NCI-H1417 treated with DMSO at 0.1 percent for 48 hours (cell line): ENCODE results near the gene TMEM72.
"Not testable (repeated sequence)": the region's sequence is repeated elsewhere in the genome, so short reads cannot be mapped to it uniquely, and the experiment has no call there.

ENCODE experiments used
- DNase-seq: peaks from one replicate; lab custom pipeline; 2025; lab: John Stamatoyannopoulos, UW

Gene TMEM72

DNA sequence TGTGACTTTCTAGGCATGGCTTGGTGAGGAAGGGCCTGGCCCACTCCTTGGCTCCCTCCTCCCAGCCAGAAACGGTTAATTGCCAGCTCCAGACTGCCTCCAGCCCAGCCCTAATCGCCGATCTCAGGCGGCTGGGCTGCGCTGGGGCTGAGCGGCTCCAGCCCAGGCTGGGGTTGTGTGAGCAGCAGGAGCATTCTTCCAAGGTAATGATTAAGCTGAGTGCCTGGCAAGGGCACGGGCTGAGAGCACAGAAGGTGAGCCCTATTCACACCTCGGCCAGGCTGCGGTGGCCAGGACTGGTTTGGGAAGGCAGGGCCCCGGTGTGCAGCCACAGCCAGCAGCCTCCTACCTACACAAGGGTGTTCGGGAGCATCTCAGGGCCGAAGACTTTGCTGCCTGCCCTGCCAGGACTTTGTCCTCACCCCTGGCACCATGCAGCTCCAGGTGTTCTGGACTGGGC is at the start of gene TMEM72:
Gene TMEM72, plus strand, starts transcription at position 257 of the 460 bp plus-strand sequence. Its CDS starts 176 bp downstream, at position 433.
- DNase-seq, result no peak

DNA sequence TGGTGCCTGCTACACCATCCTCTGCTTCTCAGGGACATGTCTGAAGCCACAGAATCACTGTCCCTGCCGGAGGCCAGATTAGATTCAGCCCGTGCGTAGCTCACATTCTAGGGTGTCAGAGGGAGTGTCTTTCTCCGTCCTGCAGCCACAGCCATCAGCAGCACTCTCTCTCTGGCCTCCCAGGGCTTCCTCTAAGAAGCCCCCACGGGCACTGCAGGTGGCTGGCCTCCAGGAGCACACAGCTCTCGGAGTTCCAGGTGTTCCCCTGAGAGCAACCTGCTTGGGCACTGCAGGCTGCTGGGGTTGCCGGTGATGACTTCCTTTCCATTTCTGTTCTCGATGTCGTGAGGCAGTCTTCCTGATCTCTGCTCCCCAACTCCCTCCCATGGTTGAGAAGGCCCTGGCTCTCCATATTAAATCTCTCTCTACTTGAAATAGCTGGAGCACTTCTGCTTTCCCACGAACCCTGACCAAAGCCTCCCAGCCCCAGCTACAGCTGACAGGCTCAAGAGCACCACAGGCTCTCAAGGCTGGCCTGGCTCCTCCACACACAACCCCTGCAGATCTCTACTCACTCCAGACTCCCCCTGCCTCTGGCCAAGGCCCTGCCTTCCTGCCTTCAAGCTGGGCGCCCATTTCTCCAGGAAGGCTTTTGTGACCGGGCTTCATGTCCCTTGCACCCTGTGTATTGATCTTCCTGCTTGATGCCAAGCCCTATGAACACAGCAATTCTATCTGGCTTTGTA is 49.0 kb upstream of the TMEM72 start:
- DNase-seq, result no peak

- no peak for DNase-seq
Observed at GRCh38 chr10:44862924-44863323, 48.2 kb upstream of the TMEM72 start.

DNA sequence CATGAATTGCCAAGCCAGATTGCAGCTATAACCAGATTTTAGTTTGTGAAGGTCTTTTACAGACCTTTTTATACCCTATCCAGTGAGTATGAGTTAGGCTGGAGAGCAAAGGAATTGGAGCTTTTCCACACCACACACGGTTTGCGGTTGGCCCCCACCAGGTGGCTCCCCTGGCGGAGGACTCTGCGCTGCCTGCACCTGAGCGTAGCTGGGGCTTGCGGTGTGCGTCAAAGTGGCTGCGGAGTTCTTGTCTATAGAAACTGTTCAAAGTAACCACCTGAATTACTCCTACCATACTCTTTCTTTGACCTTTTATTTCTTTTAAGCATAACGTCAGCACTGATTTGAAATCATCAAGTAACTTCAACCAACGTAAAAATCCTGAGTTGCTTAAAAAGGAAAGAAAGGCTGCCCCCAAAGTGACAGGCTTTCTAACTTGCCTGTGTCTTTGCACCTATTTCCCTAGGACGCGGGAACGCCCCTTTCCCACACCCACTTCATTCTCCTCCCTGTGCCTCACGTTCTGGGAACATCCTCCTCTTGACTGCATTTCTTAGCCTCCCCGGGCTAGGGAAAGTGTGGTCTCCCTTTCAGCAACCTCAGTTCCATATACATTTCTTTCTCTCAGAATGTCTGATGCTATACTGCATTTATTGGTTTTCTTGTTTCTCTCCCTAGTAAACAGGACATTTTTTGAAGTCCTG is 47.6 kb upstream of the TMEM72 start:
- no peak for DNase-seq

DNA sequence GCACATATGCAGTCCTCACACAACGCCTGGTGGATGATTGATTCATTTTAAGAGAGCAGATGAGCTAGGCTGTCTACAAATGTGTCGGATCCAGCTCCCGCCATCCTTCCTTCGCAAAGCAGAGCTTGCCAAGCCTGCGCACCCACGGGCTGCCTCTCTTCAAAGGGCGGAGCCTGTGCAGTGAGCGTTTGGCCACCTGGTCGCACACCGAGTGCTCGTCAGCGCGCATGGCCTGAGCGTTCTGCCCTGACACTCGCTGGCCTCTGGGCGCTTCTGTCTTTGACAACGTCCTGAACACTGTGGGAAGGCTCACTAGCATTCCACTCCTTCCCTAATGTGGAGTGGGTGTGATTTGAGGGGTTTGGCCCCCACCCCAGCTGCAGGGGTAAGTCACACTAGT is 47.1 kb upstream of the TMEM72 start:
- no peak for DNase-seq

DNA sequence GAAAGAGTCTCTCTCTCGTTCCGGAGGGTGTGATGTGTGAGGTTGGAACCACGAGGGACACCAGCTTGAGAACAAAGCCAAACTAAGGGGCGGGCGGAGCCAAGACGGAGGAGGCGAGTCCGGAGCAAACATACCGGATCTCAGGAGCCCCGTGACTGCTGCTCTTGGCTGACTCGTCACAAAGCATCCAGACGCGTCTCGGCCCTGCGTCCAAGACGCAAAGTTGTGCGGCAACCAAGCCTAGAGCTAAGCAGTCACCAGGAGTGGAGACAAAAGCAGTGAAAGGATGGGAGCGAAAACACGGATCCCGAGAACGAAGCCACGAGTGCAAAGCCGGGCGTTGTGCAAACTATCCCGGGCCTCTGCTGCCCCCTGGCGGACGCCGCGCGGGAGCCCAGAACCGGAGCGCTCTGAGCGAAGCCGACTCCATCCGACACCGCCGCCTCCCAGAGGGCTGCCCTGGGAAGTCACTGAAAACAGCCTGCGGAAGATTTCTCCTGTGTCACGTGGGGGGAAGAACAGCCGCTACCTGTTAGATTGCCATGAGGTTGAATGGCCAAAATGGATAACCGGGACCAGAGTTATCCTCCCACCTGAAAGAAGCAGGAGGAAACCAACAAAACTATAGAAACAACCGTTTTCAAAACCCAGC is 46.4 kb upstream of the TMEM72 start:
- peak; percentile 1 for DNase-seq

GRCh38 chr10:44865289-44865671 is 45.9 kb upstream of the TMEM72 start:
- DNase-seq, result no peak

DNA sequence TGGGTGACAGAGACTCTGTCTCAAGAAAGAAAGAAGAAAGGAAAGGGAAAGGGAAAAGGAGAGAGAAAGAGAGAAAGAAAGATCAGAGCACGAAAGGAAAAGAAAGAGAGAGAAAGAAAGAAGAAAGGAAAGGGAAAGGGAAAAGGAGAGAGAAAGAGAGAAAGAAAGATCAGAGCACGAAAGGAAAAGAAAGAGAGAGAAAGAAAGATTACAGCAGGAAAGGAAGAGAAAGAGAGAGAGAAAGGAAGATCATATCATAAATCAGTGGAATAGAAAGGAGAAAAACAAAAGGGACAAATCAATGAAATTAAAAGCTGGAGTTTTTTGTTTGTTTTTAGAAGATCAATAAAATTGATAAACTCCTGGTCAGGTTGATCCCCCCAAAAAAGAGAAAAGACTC is 44.8 kb upstream of the TMEM72 start:
- not testable (repeated sequence) for DNase-seq

DNA sequence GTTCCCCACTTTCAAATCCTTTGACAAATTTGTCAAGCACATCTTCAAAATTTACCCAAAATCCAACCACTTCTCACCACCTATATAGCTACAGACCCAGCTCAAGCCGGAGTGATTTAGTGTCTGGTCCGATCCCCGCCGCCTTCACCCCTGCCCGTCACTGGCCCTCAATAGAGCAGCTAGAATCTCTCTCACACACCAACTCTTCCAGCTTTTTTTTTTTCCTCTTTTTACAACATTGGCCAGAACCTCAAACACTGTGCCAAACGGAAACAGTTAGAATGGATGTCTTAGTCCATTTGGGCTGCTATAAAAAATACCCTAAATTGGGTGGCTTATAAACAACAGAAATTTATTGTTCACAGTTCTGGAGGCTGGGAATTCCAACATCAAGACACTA is 41.1 kb upstream of the TMEM72 start:
- no peak for DNase-seq

- DNase-seq, result no peak
Observed at GRCh38 chr10:44873160-44873559, 38.0 kb upstream of the TMEM72 start.

DNA sequence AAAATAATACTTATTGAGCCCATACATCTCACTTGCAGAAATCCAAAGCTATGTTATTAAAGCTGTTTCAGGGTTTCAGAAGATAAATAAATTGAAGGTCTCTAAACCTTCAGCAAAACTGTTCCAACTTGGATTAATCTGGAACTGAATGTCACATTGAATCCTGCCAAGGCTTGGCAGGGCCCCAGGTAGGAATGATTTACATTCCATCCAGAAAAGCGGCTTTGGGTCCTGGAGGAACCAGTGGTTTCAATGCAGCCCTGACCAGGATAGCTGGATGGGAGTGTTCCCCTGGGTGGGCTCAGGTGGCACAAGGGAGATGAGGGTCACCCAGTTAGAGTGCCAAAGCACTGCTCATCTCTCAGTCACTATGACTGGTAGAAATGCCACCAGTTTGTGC is 37.0 kb upstream of the TMEM72 start:
- DNase-seq, result no peak

- DNase-seq, result peak; percentile 1
Observed at GRCh38 chr10:44878706-44879530, 32.2 kb upstream of the TMEM72 start.

DNA sequence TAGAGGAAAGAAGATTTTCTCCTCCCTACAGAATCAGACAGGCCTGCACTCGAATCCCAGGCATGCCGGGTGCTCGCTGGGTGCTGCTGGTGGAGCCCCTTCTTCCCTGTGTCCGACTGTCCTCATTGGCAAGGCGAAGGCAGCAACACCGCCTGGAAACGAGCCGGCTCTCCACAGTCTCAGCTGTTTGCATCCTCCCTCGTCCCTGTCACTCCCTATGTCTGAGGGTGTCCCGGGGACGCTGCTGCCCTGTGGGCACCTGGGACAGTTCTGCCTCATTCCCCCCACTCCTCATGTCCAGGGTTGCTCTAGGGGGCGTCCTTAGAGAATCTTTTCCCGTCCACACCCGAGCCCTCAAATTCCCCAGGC is 31.6 kb upstream of the TMEM72 start:
- no peak for DNase-seq

- DNase-seq, result no peak
Observed at GRCh38 chr10:44880090-44880715, 30.9 kb upstream of the TMEM72 start.

DNA sequence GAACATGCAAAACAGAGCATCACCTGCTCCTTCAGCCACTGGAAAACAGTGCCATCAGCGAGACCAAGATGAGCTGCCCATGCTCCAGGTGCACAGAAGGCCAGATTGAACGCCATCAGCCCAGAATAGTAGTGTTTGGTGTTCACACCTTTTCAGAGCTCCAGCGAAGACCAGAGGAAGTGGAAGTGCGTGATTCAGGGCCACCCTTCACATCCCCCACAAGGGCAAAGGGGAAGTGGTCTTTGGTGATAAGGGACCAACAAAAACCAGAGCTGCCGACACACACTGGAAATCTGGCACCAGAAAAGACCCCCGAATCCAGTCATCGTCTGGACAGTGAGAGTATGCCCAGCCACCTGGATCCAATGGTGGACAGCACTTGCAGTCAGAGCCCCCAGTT is 29.5 kb upstream of the TMEM72 start:
- no peak for DNase-seq

DNA sequence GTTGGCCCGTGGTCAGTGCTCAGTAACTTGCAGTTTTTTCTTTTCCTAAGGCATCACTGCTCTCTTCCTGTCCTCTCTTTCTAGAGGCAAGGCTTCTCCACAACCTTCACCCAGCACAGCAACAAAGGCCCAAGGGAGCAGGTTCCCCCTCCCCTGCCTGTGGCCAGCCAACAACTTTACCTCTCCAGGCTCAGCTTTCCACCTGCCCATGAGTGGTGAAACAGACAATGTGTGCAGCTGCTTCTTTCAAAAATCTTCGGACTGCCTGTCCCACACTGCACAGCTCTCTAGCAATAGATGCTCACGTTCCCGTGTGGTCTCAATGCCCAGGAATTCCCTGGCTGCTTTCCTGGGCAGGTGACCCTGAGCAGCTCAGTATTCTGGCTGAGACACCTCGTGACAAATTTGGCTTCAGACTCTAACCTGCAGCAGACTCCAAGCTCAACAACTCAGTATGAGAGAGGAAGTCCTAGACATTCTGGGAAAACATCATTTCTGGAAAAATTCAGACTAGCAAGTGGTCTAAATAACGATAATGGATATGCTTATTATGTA is 28.9 kb upstream of the TMEM72 start:
- no peak for DNase-seq

- DNase-seq, result no peak
Observed at GRCh38 chr10:44883593-44884331, 27.4 kb upstream of the TMEM72 start.

DNA sequence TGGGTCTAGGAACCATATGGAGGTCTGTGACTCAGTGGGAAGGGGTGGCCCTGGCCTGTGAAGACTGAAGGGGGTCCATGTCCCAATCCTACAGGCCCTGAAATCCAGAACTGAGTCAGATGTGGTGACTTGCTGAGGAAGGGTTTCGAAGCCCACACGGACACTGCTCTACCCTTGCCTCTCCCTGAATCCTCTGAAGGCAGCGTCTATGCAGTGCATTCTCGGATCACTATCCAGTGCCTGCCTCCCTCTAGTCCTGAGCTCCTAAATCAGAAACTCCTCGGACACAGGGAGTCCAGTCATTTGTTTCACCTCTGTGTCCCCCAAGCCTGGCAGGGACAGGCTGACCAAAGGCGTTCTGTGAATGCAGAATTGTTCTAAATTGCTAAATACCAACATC is 25.4 kb upstream of the TMEM72 start:
- DNase-seq, result no peak

- DNase-seq, result no peak
Observed at GRCh38 chr10:44886966-44887365, 24.2 kb upstream of the TMEM72 start.

DNA sequence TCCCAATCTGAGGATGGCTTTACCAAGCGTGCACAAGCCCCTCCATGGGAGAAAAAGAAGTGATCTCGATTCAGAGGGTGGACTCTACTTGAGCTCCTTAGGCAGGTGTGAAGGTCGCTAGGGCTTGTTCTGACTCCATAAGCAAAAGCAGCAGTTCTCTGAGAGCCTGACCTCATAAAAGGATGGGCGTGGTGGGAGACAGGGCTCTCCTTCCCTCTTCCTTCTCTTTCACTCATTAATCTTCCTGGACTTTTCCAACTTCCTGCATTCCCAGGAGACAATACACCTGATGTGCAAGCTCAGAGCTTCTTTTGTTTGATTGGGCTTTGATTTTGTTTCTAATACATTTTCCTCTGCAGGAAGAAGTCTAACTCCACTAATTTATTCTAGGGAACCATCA is 22.3 kb upstream of the TMEM72 start:
- no peak for DNase-seq

DNA sequence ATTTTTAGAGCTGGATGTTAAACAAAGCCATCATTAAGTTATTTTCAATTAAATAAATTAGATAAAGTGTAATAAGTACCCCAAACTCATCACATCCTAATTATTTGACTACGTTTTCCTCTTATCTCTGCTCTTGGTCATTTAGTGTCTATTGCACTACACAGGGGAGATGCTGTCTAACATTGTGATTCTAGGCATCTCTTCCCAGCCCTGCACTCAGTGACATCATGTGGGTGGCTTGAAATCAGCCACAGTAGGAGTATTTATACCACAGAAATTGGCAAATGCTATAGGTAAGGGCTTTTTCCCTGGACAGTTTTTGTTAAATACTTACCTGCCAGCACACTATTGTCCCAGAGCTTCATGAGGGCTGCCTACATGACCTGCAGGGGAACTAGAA is 21.3 kb upstream of the TMEM72 start:
- no peak for DNase-seq
